ENCODE results near the gene TSPEAR.
A peak's percentile ranks its signal among the peaks of the same experiment; 100 is the strongest.
"Not testable (repeated sequence)": the region's sequence is repeated elsewhere in the genome, so short reads cannot be mapped to it uniquely, and the experiment has no call there.

Gene TSPEAR

GRCh38 chr21:44515359-44516165, 195.8 kb downstream of the TSPEAR start:
- DNase-seq: no peak

DNA sequence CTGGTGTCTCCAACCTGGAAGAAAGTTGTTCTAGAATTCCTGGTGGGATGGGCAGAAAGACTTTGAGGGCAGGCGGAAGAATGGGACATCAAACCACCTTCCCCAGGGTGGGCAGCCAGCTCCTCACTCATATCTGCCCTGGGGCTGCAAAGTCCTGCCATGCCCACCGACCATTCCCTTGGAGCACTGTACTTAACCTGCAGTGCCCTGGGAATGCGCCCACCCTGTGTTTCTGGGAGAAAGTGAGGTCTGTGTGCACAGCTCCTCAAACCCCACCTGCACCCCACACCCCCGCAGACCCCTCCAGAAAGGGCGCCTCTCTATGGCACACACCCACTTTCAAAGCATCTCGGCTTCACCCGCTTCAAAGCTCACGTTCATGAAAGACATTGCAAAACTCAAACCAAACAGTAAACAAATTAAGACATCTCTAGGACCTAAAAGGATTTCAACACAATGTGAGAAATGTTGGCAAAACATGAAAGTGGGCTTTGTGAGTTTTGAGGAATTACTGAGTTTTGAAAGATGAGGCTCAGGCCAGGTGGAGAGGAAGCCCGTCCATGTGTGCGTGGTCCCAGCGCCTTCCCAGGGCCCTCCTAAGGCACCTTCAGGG, 196.5 kb downstream of the TSPEAR start:
- DNase-seq: no peak

- no peak for DNase-seq
These were observed 197.2 kb downstream of the TSPEAR start for GRCh38 chr21:44514218-44514520.

GRCh38 chr21:44513389-44514217, 197.8 kb downstream of the TSPEAR start:
- DNase-seq: no peak

DNA sequence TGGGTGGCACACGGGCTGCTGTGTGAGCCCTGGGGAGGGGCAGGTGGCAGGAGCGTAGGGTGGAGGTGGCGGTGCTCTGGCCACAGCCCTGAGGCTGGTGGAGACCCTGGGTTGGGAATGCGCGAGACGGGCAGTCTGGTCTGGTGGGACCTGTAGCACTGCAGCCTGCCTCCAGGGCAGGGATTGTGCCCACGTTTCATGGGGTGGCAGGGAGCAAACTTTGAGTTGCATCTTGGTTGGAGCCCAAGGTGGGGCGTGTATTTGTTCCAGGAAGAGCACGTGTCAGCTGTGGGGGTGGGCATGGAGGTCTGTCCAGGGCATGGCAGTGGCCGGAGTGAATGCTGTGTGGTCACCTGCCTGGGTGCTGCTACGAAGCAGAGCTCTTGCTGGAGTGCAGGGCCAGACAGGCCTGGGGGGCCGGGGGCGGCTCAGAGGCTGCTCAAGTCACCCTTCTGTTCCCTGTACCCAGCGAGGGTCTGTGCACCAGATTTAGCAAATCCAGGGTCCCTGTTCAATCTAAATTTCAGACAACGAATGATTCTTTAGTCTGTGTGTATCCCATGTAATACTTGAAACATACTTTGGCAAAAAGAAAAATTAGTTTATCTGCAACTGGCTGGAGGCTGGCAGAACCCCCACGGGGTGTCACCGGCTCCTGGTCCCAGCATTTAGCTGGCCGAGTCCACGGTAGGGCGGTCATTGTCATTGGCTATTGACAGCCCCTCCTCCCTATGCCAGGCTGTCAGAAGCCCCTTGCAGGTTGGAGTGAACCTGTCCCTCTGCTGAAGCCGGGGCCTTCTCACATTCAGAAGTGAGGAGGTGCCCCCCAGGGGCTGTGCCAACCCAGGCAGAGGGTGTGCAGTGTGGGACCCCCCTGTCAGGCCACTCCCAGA, 198.6 kb downstream of the TSPEAR start:
- no peak for DNase-seq

DNA sequence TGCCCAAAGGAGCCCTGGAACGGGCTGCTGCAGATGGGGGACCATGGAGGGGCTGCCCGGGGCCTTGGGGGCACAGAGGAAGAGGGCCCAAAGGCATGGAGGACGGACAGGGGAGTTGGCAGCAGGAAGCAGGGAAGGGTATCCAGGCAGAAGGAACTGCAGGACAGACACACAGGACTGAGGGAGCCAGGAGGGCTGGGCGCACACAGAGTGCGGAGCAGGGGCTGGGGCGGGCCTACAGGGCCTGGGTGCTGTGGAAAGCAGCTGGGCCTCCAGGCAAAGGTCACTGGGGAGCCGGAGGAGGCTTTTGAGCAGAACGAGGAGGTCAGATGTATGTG, 199.5 kb downstream of the TSPEAR start:
- no peak for DNase-seq

GRCh38 chr21:44511219-44511937, 200.0 kb downstream of the TSPEAR start:
- DNase-seq: no peak

DNA sequence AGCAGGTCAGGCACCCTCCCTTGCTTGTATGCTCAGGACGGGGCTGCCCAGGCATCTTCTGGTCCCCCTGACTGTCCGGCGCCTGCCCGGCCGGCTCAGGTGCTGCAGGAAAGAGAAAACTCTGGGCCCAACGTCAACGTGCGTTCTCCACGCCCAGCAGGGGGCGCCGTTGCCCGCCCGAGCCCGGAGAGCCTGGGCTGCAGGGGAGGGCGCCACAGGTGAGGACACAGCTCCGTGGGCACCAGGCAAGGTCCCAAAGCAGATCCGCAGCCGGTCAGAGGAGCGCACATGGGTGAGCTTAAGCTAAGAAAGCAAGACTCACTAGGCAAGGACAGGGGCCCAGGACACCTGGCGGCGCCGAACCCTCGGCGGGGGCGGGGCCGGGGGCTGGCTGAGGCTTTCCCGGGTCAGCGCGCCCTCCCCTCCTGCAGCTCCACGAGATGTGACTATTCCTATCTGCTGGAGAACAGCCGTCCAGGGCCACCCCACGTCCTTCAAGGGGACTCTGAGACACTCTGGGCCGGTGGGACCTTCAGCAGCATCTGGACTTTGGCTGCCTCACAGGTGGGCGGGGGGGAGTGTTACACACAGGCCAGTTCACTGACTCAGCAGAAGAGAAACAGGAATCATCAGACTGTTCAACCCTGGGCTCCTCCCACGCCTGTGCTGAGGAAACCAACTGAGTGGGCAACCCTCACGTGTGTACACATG, 200.7 kb downstream of the TSPEAR start:
- DNase-seq: peak; percentile 66

DNA sequence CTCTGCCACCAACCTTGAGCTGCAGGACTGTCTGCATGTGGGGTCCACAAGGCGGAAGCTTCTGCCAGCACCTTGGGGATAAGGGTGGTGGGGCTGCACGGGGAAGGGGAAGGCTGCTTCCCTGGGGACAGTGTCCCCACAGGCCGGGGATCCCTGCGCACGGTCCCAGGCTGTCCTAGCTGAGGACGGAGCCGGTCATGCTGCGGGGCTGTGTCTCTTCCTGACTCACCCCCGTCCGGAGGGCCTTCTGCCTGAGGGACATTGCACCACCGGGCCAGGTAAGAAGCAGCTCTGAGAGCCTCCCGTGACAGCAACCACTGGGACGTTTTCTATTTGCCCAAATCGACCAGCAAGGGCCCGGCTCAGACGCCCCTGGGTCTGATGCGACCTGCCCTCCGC, 201.3 kb downstream of the TSPEAR start:
- DNase-seq: no peak

DNA sequence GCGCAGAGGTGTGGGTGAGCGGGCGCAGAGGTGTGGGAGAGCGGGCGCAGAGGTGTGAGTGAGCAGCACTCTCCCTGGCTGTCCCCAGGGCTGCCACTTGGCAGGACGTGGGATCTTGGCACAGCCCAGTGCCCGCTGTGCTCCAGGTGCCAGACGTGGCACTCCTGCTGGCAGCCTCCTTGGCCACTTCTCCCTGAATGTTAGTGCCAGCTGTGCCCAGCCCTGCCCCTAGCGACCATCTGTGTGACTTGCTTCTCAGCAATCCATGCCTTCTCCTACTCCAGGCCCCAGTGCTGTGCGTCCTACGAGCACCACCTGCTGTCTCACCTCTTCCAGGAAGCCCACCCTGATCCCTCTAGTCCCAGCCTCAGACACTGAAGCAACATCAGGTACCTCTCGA, 201.8 kb downstream of the TSPEAR start:
- DNase-seq: no peak

DNA sequence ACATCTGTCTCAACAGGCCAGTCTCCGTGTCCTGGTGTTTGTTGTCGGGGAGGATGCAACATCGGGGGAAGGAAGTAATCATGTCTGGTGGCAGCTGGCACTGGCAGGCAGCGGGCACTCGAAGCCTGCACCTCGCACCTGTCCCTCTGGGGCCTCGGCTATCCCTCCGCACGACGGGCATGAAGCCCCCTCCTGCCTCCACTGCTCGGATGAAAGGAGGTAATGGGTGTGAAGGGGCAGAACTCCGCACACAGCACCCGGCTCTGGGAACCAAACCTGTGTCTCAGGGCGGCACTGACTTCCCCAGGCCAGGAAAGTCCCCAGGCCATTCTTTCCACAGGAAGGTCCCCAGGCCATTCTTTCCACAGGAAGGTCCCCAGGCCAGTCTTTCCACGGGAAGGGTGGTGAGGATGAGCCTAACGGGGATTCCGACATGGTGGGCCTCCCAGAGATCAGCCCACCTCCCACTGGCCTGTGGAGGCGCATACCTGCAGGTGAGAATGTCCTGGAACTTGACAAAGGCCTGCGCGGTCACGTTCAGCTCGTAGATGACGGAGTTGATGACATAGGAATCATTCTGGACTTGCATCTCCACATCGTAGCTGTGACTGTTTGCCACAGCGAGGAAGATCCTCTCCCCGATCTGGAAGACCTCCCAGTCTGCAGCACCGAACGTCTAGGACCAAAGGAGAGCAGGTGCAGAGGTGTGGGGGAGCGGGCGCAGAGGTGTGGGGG, 202.5 kb downstream of the TSPEAR start:
- DNase-seq: no peak

- no peak for DNase-seq
These were observed 203.0 kb downstream of the TSPEAR start for GRCh38 chr21:44508426-44508710.

DNA sequence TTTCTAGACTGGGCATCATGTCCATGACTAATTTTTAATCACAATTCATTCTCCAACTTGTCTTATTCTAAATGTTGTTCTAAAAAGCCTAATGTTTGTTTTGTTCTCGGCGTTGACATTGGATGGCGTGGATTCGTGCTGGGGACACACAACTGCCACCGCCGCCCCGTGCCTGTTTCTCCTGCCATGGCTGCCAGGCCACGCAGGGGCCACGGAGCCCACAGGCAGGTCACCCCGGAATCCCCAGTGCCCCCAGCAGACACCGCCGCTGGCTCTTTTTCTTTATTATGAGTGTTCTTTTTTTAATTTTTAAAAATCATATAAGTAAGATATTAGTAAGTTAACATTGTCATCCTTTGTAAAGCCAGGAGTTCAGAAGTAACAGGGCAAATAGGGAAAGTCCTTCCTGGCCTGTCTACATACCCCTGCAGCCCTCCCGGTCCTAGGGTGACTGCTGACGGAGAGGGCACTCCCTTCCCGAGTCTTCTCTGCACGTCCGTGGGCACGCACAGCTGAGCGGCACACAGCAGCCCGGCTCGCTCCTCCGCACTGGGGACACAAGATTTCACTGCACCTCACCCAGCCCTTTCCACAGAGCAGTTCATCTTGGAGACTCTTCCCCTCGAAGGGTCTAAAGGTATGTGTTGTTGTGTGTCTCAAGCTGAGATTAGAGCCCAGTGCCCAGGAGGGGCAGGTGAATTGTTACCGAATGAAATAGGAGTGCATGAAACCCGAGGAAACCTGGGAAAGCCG, 203.5 kb downstream of the TSPEAR start:
- DNase-seq: no peak

DNA sequence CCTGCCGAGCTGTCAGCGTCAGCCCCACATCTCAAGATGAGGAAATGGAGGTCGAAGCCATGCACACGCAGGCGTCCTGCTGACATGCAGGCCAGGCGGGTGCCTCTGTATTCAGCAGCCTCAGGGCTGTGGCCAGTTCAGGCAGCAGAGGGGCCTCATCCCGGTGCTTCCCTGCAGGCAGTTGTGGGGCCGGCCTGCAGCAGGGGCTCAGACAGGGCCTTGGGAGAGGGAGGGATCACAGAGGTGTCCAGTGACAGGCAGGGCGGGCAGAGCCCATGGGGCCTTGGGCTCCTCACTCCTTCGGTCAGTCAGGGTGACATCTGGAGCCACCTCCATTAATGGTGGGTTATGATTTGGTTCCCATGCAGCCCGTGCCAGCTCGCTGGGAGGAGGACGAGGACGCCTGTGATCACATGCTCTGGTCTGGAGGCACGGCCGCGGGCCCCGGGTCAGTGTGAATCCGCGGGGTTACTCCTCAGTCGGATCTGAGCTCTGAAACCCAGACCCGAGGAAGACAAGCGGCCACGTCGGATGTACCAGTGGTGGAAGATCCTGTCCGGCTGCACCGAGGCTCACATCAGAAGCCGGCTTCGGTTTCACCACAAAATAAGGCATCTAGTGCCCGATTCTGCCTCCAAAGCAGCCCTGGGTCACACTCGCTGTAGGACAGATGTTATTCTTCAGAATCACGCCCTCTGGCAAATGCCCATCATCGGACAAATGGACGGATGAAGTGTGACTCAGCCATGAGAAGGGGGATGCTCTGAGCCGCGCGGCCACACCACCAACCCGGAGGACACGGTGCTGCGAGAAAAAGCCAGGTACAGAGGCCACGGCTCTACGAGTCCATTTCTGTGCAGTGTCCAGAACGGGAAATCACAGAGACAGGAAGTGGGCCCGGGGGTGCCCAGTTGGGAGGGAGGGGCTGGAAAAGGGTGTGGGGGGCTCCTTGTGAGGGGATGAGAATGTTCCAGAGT, 204.8 kb downstream of the TSPEAR start:
- no peak for DNase-seq

- DNase-seq: no peak
These were observed 205.6 kb downstream of the TSPEAR start for GRCh38 chr21:44505673-44506278.

DNA sequence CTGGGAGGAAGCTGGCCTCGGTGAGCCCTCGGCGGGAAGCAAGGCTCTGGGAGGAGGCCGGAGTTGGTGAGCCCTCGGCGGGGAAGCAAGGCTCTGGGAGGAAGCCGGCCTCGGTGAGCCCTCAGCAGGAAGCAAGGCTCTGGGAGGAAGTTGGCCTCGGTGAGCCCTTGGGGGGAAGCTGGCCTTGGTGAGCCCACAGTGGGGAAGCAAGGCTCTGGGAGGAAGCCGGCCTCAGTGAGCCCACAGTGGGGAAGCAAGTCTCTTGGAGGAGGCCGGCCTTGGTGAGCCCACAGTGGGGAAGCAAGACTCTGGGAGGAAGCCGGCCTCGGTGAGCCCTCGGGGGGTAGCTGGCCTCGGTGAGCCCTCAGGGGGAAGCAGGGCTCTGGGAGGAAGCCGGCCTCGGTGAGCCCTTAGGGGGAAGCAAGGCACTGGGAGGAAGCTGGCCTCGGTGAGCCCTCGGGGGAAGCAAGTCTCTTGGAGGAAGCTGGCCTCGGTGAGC, 207.4 kb downstream of the TSPEAR start:
- no peak for DNase-seq

- DNase-seq: not testable (repeated sequence)
These were observed 208.1 kb downstream of the TSPEAR start for GRCh38 chr21:44503006-44503889.

Data from right kidney (tissue), 1 donor.